GM12892 (cell line): ENCODE data around the gene IL17REL.

Experiments used
- DNase-seq: peaks from one replicate; pipeline ENCODE4 v3.0.0; 2011; ENCODE audit not compliant: insufficient read length
- FAIRE-seq: peaks from 2 replicates; lab custom pipeline; 2011; peaks lifted over from hg19 to GRCh38; lab: Jason Lieb, UNC
- POLR2A ChIP-seq: IDR thresholded peaks from 2 replicates; pipeline ENCODE4 v1.6.1; 2011; ENCODE audit warnings: low read depth, low read length, control low read depth
- POLR2AphosphoS5 ChIP-seq: IDR thresholded peaks from 2 replicates; pipeline ENCODE4 v1.6.1; 2011; ENCODE audit warnings: low read depth, low read length, control low read depth
- TAF1 ChIP-seq: IDR thresholded peaks from 2 replicates; pipeline ENCODE4 v1.6.1; 2011; ENCODE audit warnings: low read depth, mild to moderate bottlenecking, control low read depth, low read length, borderline replicate concordance

Gene IL17REL

DNA sequence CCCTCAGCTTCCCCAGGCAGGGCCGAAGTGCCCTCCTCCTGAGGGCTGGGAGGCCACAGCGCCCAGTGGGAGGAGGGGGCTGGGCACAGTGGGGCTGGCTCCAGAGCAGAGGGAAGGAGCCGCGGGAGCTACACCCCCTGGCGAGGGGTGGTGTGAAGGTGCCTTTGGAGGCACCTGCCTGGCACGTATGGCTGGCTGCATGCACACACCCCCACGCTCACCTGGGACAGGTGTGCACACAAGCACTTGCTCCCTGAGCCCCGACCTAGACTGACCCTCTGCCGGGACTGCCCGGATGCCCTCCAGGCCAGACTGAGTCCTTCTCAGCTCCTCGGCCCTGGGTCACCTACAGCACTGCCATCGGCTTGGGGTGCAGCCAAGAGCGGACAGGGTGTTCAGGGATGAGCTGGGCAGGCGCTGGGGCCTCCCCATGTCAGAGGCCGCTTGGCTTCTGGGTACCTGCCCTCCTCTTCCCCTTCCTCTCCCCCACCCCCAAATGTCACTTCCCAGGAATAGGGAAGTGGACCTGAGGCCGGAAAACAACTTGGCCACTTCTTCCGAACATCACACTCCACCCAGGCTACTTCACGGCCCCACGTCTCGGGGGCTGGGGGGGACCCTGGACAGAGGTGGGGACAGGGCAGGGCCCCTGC lies 59.4 kb downstream of the IL17REL start:
- TF ChIP-seq TAF1 (no peak), POLR2AphosphoS5 (no peak), POLR2A (no peak)
- DNase-seq (no peak), FAIRE-seq (no peak)

DNA sequence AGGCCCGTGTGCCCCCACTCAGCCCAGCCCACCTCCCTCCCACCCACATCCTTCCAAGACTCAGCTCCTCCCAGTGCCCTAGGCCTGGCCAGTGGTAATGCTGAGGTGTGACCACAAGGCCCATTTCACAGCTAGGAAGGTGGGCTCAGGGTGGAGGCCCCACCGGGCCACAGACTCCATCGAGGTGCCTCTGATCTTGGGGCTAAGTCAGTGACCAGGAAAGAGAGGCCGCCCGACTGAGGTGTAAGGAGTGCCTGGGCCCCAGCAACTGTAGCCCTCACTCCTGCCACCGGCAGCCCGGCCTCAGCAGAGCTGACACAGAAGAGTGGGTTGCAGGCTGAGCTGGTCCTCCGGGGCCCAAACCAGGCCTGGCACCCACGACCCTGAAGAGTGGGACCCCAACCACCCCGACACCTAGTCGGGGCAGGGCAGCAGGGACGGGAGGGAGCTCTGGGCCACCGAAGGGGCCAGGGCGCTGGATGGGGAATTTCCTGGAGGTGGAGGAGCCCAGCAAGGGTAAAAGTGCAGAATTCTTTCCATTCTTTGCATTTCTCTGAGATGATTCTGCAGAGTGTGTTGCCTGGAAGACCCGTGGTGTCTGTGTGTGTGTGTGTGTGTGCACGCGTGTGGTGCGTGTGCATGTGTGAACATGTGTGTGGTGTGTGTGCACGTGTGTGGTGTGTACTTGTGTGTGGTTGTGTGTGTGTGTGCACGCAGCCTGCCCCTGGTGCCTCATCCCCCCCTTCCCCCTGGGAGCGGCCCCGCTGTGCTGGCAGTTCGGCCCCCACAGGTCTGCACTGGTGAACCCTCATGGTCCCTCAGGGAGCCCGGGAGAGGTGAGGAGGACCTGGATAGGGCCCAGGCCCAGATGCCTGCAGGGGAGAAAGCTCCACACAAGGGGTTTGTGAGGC lies 60.3 kb downstream of the IL17REL start:
- DNase-seq, result no peak
- TF ChIP-seq TAF1, result no peak
- TF ChIP-seq POLR2A, result no peak
- TF ChIP-seq POLR2AphosphoS5, result no peak
- no peak for FAIRE-seq

DNA sequence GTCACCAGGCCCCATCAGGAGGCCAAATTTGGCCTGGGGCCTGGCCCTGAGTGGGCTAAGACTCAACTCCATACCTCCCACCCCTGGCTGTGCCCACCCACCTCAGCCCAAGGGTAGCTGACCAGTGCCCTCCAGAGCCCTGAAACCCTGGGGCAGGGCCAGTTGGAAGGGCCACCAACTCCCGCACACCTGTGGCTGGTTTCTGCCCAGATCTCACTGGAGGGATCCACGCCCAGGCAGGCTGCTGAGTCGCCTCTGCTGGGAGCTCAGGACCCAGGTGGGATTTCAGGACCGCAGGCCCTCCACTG lies 60.9 kb downstream of the IL17REL start:
- DNase-seq, result no peak
- no peak for FAIRE-seq
- TF ChIP-seq POLR2AphosphoS5 (no peak), POLR2A (no peak), TAF1 (no peak)

DNA sequence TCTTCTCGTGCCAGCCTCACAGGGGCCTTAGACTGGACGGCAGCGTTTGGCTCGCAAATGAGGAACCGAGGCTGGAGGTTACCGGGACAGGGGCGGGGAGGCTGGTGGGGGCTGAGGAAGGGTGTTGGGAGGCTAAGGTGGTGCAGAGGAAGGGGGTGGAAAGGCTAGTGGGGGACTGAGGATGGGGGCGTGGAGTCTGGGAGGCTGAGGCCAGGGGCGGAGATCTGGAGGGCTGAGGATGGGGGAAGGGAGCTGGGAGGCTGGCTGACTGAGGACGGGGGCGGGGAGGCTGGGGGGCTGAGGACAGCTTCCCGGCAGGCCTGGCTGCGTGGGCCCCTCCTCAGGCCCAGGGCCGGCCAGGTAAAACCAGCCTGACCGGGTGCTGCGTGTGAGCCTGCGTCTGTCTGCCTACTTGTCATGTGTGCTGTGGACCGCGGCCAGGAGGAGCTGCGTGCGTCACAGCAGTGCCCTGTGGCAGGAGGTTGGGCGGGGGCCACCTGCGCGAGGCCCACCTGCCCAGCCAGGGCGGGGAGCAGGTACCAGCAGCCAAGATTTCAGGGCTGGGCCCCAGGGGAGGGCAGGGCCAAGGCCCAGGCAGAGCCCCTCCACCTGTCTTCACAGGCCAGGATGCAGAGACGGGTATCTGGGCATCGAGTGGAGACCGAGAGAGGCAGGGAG lies 61.4 kb downstream of the IL17REL start:
- no peak for DNase-seq
- TF ChIP-seq POLR2A (no peak), POLR2AphosphoS5 (no peak), TAF1 (no peak)

DNA sequence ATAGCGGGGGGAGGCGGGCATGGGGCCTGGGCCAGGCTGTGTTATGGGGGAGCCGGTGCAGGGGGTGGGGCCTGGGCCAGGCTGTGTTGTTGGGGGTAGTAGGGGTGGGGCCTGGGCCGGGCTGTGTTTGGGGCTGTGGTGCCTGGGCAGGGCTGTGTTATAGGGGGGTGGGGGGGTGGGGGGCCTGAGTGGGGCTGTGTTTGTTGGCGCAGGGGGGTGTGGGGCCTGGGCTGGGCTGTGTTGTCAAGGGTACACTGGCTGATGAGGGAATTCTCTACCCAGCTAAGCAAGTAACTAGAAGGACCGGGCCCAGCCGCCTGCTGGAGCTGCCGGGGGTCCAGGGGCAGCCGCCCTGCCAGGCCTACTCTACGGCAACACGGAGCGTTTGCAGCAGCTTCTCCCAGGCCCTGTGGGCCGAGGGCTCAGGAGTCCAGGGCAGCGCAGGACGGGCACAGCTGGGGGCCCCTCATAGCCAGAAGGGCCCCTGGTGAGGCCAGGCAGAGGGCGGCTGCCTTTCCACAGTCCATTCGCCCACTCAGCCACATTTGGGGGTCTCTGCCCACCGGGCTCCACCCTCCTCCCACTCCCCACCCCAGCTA lies 62.1 kb downstream of the IL17REL start:
- FAIRE-seq, result no peak
- TF ChIP-seq POLR2AphosphoS5, result no peak
- no peak for TF ChIP-seq POLR2A
- TF ChIP-seq TAF1, result no peak
- DNase-seq, result no peak

More for the DNA sequence above, 61.4 kb downstream of the IL17REL start:
- FAIRE-seq, result no peak

DNA sequence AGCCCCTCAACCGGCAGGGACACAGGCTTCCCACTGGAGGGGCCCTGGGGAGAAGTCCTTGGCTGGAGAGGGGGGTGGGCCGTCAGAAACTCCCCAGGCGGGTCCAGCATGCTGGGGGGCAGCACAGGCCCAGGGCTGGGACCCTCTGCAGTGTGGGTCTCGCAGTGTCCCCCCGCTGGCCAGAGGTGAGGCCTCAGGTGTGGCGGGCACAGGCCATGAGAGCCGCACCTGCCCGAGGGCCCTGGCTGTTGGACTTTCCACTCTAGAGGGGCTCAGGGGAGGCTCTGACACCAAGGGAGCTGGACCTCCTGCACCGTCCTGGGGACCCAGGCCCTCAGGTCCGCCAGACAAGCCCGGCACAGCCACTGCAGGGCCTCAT lies 62.7 kb downstream of the IL17REL start:
- FAIRE-seq (no peak), DNase-seq (no peak)
- no peak for TF ChIP-seq POLR2A
- no peak for TF ChIP-seq POLR2AphosphoS5
- no peak for TF ChIP-seq TAF1

DNA sequence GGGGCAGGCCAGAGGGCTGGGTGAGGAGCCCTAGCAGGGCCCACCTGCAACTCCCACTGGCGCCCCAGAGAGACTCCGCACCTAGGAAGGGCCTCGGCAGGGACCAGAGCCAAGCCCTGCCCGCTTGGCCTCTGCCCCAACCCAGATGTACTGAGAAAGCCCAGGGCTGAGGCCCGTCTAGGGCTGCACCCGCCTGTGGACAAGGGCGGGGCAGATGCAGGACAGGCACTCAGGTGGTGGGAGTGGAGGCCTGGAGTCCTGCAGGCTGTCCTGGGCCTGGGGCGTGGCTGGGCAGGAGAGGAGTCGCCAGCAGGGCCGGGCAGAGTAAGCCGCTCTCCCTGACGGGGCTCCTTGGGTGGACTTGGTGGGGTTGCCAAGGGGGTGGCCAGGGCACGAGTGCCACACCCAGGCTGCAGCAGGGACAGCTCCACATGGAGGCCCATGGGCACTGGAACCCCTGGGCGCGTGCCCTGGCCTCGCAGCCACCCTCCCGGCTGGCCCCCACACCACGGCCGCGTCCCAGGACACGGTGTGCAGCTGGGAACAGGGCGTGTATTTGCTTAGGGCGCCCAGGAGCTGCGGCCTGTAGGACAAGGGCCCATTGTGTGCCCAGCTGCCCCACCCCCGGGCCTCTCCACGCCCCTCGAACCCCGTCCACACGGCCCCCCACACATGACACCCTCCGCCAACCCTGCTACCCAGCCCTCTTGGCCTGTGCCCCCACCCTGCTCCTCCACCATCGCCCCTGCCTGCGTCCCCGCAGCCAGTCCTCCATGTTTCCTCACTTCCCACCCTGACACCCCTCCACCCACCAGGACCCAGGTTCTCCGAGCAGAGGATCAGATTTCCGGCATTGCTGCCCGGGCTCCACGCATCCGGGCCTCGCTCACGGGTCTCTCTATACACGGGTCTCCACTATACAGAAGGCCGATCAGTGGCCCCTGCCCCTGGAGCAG lies 63.3 kb downstream of the IL17REL start:
- no peak for TF ChIP-seq POLR2A
- TF ChIP-seq POLR2AphosphoS5, result no peak
- no peak for TF ChIP-seq TAF1
- DNase-seq (no peak), FAIRE-seq (no peak)

DNA sequence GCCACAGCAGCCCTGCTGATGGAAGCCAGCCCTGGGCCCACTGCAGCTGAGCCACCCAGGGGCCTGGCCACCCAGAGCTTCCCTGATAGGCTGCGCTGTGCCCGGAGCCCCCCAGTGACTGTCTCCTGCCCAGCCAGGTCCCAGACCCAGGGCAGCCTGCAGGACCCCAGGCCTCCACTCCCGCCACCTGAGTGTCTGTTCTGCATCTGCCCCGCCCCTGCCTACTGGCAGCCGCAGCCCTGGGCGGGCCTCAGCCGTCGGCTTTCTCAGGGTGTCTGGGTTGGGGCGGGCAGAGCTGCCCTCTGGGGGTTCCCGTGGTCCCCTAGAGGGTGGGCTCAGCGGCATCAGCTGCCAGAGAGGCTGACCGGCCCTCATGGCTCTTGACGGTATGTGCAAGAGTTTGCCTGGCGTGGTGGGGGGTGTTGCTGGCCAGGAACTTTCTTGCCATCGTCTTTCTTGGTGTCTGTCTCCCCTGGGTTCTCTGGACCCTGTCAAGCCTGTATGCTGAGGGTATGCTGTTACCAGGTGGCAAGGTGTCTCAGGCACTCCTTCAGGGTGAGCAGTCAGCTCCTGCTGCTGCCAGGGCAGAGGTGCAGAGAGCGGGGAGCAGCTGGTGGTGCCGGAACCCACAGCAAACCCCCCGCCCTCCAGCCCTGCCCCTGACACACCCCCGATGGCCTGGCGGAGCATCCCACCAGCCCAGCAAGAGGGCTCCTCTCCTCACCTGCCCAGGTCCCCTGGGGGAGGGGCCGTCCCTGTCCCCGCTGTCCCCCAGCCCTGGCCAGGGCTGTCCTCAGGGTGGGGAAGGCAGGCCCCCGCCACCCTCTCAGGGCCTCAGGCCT lies 64.2 kb downstream of the IL17REL start:
- FAIRE-seq (no peak), DNase-seq (no peak)
- TF ChIP-seq POLR2A (no peak), TAF1 (no peak), POLR2AphosphoS5 (no peak)

DNA sequence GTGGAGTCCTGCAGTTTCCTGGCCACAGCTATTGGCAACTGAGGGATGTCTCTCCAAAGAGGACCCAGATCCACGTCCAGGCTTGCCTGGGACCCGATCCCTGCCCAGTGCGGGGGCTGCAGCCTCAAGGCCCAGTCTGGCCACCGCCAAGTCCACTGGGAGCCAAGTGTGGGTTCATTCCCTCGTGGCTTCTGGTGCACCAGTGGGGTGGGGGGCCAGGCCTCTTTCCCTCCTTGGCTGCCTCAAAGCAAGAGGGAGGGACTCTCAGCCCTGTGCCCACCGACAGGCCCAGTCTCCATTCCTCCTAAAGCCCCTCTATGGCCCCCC lies 65.3 kb downstream of the IL17REL start:
- DNase-seq (no peak), FAIRE-seq (no peak)
- no peak for TF ChIP-seq TAF1
- TF ChIP-seq POLR2A, result no peak
- no peak for TF ChIP-seq POLR2AphosphoS5
